AG04449 (cell line): ENCODE measurements around the gene TUFM.

ENCODE experiments used
- CTCF ChIA-PET: fragments of 350-600 bp; formaldehyde crosslinking; extraction: SDS; loops from one replicate; lab custom pipeline; 2021; ENCODE audit warnings: antibody characterized with exemption; lab: Yijun Ruan, JAX
- POLR2A ChIA-PET: fragments of 400-600, 350-600 bp; formaldehyde crosslinking; extraction: SDS; loops from one replicate; lab custom pipeline; 2020; ENCODE audit warnings: antibody characterized with exemption, inconsistent platforms; lab: Yijun Ruan, JAX
- DNase-seq: peaks from one replicate; pipeline ENCODE4 v3.0.0-alpha.2; 2010; ENCODE audit warnings: low read depth, low spot score
- H3K4me3 ChIP-seq: 2 replicates; pipeline ENCODE4 v1.5.1; 2011; ENCODE audit warnings: low read depth, mild to moderate bottlenecking, control low read depth, low read length
- CTCF ChIP-seq: IDR thresholded peaks from one replicate; pipeline ENCODE4 v1.5.1; 2011; ENCODE audit warnings: mild to moderate bottlenecking, moderate library complexity, low read length, control low read depth, inconsistent platforms; ENCODE audit not compliant: insufficient read depth; ENCODE audit errors: missing control alignments

TUFM gene

GRCh38 chr16:28876019-28876659 is 30.0 kb upstream of the TUFM start:
- no peak overlapping the region for H3K4me3 ChIP-seq
- no peak for TF ChIP-seq CTCF
- ChIA-PET POLR2A (no interaction called here), CTCF (interaction anchor here (1.9 to 3.4 kb wide), 2 partner anchors 69 to 73 kb away, joined by 5 to 27 read pairs; no protein-coding TSS in a partner anchor)
- no peak for DNase-seq

GRCh38 chr16:28875134-28876018 is 29.2 kb upstream of the TUFM start:
- CTCF ChIA-PET: interaction anchor here (0.8 to 3.4 kb wide), 6 partner anchors 10 to 73 kb away, joined by 3 to 27 read pairs (median 9); partner anchors contain the start of gene SH2B1
- no peak for DNase-seq
- POLR2A ChIA-PET: interaction anchor here (0.8 kb wide), 1 partner anchor 12 kb away, joined by 3 read pairs; the partner anchor contains the start of gene SH2B1
- no peak for TF ChIP-seq CTCF
- no peak overlapping the region for H3K4me3 ChIP-seq

GRCh38 chr16:28874406-28874805 is 28.3 kb upstream of the TUFM start:
- TF ChIP-seq CTCF: no peak
- H3K4me3 ChIP-seq: no peak overlapping the region
- ChIA-PET POLR2A (interaction anchor here (0.8 kb wide), 1 partner anchor 11 kb away, joined by 3 read pairs; the partner anchor contains the start of gene SH2B1), CTCF (interaction anchor here (1.2 to 3.4 kb wide), 7 partner anchors 9 to 74 kb away, joined by 3 to 27 read pairs (median 5); partner anchors contain the start of gene SH2B1)
- DNase-seq: no peak

DNA sequence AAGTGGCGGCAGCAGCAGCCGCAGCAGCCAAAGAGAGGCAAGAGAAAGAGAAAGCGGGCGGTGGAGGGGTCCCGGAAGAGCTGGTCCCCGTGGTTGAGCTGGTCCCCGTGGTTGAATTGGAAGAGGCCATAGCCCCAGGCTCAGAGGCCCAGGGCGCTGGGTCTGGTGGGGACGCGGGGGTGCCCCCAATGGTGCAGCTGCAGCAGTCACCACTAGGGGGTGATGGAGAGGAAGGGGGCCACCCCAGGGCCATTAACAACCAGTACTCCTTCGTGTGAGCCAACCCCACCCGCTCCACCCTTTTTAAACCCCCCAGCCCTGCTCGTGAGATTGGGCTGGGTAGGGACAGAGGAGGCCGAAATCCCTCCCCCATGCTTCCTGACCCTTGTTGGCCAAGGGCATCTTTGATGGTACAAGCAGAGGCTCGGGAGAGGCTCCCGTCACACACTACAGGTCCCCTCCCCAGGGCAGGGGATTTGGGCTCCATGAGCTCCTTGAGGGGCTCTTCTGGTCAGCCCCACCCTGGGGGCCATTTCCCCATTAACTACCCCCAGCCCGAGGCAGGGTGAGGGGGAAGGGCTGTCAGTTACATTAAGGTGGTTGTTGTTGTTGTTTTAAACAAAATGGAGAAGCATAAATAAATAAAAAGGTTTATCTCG is 27.5 kb upstream of the TUFM start:
- CTCF ChIA-PET: interaction anchor here (0.7 to 3.4 kb wide), 7 partner anchors 9 to 71 kb away, joined by 3 to 27 read pairs (median 5); partner anchors contain the start of gene SH2B1
- POLR2A ChIA-PET: no interaction called here
- no peak for DNase-seq

GRCh38 chr16:28872952-28873351 is 26.8 kb upstream of the TUFM start:
- H3K4me3 ChIP-seq: no peak overlapping the region
- DNase-seq: no peak
- CTCF ChIA-PET: interaction anchor here (1.3 to 3.4 kb wide), 5 partner anchors 8 to 72 kb away, joined by 3 to 27 read pairs (median 13); partner anchors contain the start of gene SH2B1
- TF ChIP-seq CTCF: no peak
- POLR2A ChIA-PET: no interaction called here

More for the DNA sequence above, 27.5 kb upstream of the TUFM start:
- H3K4me3 ChIP-seq: no peak overlapping the region
- TF ChIP-seq CTCF: peak; percentile 61
